Measurements from ENCODE around the gene ARSG.

DNA sequence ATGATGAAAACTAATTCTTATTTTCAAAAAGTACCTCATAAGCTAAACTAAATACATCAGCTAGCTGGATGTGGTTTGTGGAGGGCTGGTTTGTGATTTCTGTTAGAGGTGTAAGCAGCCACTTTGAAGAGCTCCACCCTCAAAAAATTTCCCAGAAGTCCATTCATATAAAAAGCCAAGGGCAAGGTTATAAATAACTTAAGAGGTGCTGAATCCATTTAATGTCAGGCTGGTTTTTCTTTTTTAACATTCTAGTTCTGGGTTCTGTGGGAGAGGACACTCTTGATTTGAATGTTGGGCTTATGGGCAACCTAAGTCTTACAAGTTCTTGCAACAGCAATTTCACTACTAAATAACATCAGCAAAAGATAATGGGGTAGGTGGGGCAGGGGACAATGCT, 169.4 kb downstream of the ARSG start:
- TF ChIP-seq, protein P1, sequence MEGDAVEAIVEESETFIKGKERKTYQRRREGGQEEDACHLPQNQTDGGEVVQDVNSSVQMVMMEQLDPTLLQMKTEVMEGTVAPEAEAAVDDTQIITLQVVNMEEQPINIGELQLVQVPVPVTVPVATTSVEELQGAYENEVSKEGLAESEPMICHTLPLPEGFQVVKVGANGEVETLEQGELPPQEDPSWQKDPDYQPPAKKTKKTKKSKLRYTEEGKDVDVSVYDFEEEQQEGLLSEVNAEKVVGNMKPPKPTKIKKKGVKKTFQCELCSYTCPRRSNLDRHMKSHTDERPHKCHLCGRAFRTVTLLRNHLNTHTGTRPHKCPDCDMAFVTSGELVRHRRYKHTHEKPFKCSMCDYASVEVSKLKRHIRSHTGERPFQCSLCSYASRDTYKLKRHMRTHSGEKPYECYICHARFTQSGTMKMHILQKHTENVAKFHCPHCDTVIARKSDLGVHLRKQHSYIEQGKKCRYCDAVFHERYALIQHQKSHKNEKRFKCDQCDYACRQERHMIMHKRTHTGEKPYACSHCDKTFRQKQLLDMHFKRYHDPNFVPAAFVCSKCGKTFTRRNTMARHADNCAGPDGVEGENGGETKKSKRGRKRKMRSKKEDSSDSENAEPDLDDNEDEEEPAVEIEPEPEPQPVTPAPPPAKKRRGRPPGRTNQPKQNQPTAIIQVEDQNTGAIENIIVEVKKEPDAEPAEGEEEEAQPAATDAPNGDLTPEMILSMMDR (IDR thresholded peaks at IDR 0.05): no peak
- TF ChIP-seq POLR2A (IDR thresholded peaks at IDR 0.05): no peak
